OCI-LY1 (cell line): Measurements from ENCODE around the gene GMDS.

Experiments
- H2AFZ ChIP-seq: fragments of 200-600 bp; sonication (generic), shearing (Covaris generic); 2 replicates; pipeline ENCODE4 v1.6.0; 2014; ENCODE audit warnings: antibody characterized with exemption, mild to moderate bottlenecking, low read length
- H3F3A ChIP-seq: fragments of 200-600 bp; sonication (generic), shearing (Covaris generic); 2 replicates; pipeline ENCODE4 v1.6.0; 2014; ENCODE audit warnings: mild to moderate bottlenecking, antibody characterized with exemption, low read length, moderate library complexity; ENCODE audit not compliant: insufficient read depth
- H3K27ac ChIP-seq: fragments of 200-600 bp; sonication (generic); 2 replicates; pipeline ENCODE4 v1.5.1; 2014; ENCODE audit warnings: low read length, mixed run types, mild to moderate bottlenecking, low read depth; ENCODE audit not compliant: poor library complexity, severe bottlenecking
- H3K27me3 ChIP-seq: fragments of 200-600 bp; sonication (generic); 2 replicates; pipeline ENCODE4 v1.6.0; 2014; ENCODE audit warnings: antibody characterized with exemption, mild to moderate bottlenecking, low read length, moderate library complexity; ENCODE audit not compliant: insufficient read depth
- H3K36me3 ChIP-seq: fragments of 200-600 bp; sonication (generic); 2 replicates; pipeline ENCODE4 v1.6.1; 2014; ENCODE audit warnings: mild to moderate bottlenecking, antibody characterized with exemption, low read length, moderate library complexity, mixed read lengths; ENCODE audit not compliant: insufficient read depth
- H3K4me1 ChIP-seq: fragments of 200-600 bp; sonication (generic); 2 replicates; pipeline ENCODE4 v1.5.1; 2014; ENCODE audit warnings: mild to moderate bottlenecking, low read length, moderate library complexity; ENCODE audit not compliant: insufficient read depth, severe bottlenecking
- H3K4me2 ChIP-seq: fragments of 200-600 bp; sonication (generic), shearing (Covaris generic); 2 replicates; pipeline ENCODE4 v1.6.1; 2014; ENCODE audit warnings: low read length
- H3K4me3 ChIP-seq: fragments of 200-600 bp; sonication (generic); 2 replicates; pipeline ENCODE4 v1.5.1; 2014; ENCODE audit warnings: low read length, low read depth, mild to moderate bottlenecking, mixed read lengths; ENCODE audit not compliant: poor library complexity, severe bottlenecking
- H3K79me2 ChIP-seq: fragments of 200-600 bp; shearing (Covaris generic); 2 replicates; pipeline ENCODE4 v1.6.1; 2016; ENCODE audit warnings: mixed run types, low read length, mixed read lengths; ENCODE audit not compliant: insufficient read depth
- H3K9ac ChIP-seq: fragments of 200-600 bp; sonication (generic), shearing (Covaris generic); 2 replicates; pipeline ENCODE4 v1.6.1; 2014; ENCODE audit warnings: mild to moderate bottlenecking, low read length, mixed read lengths
- H3K9me2 ChIP-seq: fragments of 200-600 bp; sonication (generic), shearing (Covaris generic); 2 replicates; pipeline ENCODE4 v1.6.1; 2014; ENCODE audit warnings: low read depth, mild to moderate bottlenecking, low read length, mixed read lengths
- H3K9me3 ChIP-seq: fragments of 200-600 bp; shearing (Covaris generic); 2 replicates; pipeline ENCODE4 v1.6.1; 2014; ENCODE audit warnings: low read length, mixed read lengths
- H4K20me1 ChIP-seq: fragments of 200-600 bp; sonication (generic), shearing (Covaris generic); 2 replicates; pipeline ENCODE4 v1.6.0; 2016; ENCODE audit warnings: mild to moderate bottlenecking, low read length; ENCODE audit not compliant: insufficient read depth
- EZH2 ChIP-seq: fragments of 200-600 bp; sonication (generic), shearing (Covaris generic); IDR thresholded peaks from 2 replicates; pipeline ENCODE4 v1.8.0; 2017; ENCODE audit warnings: borderline replicate concordance, mixed run types, mild to moderate bottlenecking, antibody characterized with exemption, low read length, moderate library complexity, mixed read lengths
- TF ChIP-seq, protein P1 (sequence below): fragments of 200-600 bp; sonication (generic), shearing (Covaris generic); IDR thresholded peaks from 2 replicates; pipeline ENCODE4 v1.5.1; 2017; ENCODE audit warnings: mild to moderate bottlenecking, antibody characterized with exemption, low read length, moderate library complexity, mixed read lengths

The GMDS gene

DNA sequence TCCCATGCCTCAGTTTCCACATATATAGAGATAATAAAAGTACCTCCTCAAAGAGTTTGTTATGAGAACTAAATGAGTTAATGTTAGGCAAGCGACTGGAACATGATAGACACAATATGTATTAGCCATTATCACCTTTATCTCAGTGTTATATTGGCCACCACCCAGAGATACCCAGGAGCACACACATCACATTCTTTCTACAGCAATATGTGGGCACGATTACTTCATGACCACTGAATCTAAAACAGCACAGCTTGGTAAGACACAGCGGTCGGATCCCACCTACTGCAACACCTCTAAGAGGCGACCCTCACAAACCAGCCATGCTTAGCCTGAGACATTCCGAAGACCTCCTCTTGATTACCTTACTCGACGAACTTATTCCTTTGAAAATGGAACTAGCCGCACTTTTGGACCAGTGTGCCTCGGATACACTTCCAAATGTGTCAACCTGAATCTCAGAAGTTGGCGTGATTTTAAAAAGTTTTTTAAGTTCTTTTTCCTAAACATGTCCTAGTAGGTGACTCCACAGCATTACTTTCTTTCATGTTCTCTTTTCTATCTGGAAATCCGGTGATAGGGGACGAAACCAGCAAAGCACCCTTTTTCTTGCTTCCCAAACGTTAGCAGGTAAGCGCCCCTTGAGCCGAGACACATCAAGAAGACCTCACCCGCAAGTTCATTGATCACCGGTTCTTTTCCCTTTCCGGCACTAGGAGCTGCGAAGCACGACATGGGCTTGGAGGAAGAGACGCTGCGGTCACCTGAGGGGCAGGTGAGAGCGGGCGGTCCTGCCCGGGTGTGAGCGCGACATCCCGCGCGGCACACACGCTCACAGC lies 923 bp downstream of the GMDS start:
- Histone ChIP-seq H3K4me3 (peak overlapping the region; percentile 99), H3K9ac (peak overlapping the region; percentile 77), H4K20me1 (no peaks in the 10 kb centered on the region), H3K36me3 (no peaks in the 10 kb centered on the region), H3K79me2 (no peaks in the 10 kb centered on the region), H3K4me2 (peak overlapping the region; percentile 90), H3K27ac (no peak overlapping the region), H3K9me2 (no peaks in the 10 kb centered on the region), H2AFZ (no peak overlapping the region), H3K9me3 (no peaks in the 10 kb centered on the region), H3K4me1 (peaks cover 29% of the 10 kb centered on the region), H3K27me3 (no peaks in the 10 kb centered on the region), H3F3A (no peaks in the 10 kb centered on the region)
- TF ChIP-seq, protein P1, sequence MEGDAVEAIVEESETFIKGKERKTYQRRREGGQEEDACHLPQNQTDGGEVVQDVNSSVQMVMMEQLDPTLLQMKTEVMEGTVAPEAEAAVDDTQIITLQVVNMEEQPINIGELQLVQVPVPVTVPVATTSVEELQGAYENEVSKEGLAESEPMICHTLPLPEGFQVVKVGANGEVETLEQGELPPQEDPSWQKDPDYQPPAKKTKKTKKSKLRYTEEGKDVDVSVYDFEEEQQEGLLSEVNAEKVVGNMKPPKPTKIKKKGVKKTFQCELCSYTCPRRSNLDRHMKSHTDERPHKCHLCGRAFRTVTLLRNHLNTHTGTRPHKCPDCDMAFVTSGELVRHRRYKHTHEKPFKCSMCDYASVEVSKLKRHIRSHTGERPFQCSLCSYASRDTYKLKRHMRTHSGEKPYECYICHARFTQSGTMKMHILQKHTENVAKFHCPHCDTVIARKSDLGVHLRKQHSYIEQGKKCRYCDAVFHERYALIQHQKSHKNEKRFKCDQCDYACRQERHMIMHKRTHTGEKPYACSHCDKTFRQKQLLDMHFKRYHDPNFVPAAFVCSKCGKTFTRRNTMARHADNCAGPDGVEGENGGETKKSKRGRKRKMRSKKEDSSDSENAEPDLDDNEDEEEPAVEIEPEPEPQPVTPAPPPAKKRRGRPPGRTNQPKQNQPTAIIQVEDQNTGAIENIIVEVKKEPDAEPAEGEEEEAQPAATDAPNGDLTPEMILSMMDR, result no peak
- TF ChIP-seq EZH2, result no peak

DNA sequence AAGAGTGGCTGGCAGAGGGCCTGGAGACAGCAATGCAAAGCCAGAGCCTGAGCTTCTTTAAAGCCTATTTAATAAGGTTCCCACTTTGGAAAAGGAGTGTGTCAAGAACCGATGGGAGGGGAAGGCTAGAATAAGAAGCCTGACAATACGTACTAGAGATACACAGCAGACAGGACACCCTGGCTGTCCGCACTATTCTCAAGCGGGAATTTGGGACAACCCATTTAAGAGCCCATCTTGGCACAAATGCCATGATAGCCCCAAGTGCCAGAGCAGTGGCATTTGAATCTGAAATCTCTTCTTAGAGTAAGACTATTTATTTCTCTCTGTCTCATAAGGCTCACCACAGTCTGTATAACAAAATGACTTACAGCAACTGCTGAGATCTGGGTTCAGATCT lies 3.1 kb downstream of the GMDS start:
- Histone ChIP-seq H2AFZ (no peak overlapping the region), H3K79me2 (no peaks in the 10 kb centered on the region), H3K27ac (no peak overlapping the region), H3K9ac (no peak overlapping the region), H3K27me3 (no peaks in the 10 kb centered on the region), H3F3A (no peaks in the 10 kb centered on the region), H3K36me3 (no peaks in the 10 kb centered on the region), H3K9me2 (no peaks in the 10 kb centered on the region), H3K9me3 (no peaks in the 10 kb centered on the region), H4K20me1 (no peaks in the 10 kb centered on the region), H3K4me1 (peaks cover 22% of the 10 kb centered on the region), H3K4me3 (no peak overlapping the region), H3K4me2 (no peak overlapping the region)
- no peak for TF ChIP-seq EZH2
- TF ChIP-seq, protein P1, result no peak

DNA sequence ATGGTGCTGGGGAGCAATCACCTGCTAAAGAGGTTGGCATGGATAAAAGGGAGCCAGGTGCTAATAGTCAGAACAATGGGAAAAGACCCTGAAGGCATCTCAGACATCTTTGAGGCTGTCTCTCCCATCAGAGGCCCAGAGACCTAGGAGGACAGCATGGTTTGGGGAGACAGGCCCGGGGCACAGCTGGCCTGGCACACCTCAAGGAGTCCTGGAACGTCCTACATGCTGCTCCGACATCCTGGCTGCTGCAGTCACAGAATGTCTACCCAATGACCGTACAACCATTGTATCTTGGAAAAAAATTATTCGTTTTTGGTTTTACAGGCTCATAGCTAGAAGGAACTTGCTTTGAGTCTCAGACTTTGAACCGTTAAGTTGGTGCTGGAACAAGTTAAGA lies 4.4 kb downstream of the GMDS start:
- Histone ChIP-seq H3K79me2 (no peaks in the 10 kb centered on the region), H3K27me3 (no peaks in the 10 kb centered on the region)
- TF ChIP-seq, protein P1, result no peak
- no peak for TF ChIP-seq EZH2

More for the DNA sequence above, 4.4 kb downstream of the GMDS start:
- H4K20me1 ChIP-seq, result no peaks in the 10 kb centered on the region
- H3K27ac ChIP-seq, result no peak overlapping the region
- no peak overlapping the region for H3K9ac ChIP-seq
- H3K4me2 ChIP-seq, result no peak overlapping the region
- H3K4me1 ChIP-seq, result peaks cover 9% of the 10 kb centered on the region
- H3K9me3 ChIP-seq, result no peaks in the 10 kb centered on the region
- H2AFZ ChIP-seq, result no peak overlapping the region
- H3F3A ChIP-seq, result no peaks in the 10 kb centered on the region
- no peaks in the 10 kb centered on the region for H3K36me3 ChIP-seq
- no peak overlapping the region for H3K4me3 ChIP-seq
- no peaks in the 10 kb centered on the region for H3K9me2 ChIP-seq
